Fibroblast of skin of abdomen (primary cell): ENCODE measurements around the gene LST1.
"Not testable (repeated sequence)": the region's sequence is repeated elsewhere in the genome, so short reads cannot be mapped to it uniquely, and the experiment has no call there.

Experiments used
- DNase-seq: peaks from one replicate; pipeline ENCODE4 v3.0.0-alpha.2; 2013

The LST1 gene

GRCh38 chr6:31581434-31582229, 4.4 kb upstream of the LST1 start:
- no peak for DNase-seq

- DNase-seq = no peak
Observed at GRCh38 chr6:31582230-31582643, 3.8 kb upstream of the LST1 start, which contains the start of gene LTB. Gene LTB (minus strand): TSS chr6:31582424. CDS start chr6:31582417, 7 bp downstream.

DNA sequence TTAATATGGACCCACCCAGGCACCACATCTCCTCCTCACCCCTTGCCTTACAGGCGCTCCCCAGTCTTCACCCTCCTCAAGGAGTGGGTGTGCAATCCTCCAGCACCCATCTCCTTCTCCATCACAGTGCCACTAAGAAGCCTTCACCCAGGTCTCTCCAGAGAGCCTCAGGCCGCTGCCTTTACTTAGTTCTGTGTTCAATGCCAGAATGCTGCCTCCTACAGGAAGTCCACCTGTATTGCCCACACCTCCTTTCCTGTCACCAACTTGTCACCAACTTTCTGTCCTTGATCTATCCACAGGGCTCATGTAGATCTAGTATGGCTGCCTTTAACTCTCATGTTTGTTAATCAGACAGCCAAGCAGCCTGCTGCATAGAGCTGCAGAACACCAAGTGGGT, 586 bp upstream of the LST1 start:
- DNase-seq = no peak

DNA sequence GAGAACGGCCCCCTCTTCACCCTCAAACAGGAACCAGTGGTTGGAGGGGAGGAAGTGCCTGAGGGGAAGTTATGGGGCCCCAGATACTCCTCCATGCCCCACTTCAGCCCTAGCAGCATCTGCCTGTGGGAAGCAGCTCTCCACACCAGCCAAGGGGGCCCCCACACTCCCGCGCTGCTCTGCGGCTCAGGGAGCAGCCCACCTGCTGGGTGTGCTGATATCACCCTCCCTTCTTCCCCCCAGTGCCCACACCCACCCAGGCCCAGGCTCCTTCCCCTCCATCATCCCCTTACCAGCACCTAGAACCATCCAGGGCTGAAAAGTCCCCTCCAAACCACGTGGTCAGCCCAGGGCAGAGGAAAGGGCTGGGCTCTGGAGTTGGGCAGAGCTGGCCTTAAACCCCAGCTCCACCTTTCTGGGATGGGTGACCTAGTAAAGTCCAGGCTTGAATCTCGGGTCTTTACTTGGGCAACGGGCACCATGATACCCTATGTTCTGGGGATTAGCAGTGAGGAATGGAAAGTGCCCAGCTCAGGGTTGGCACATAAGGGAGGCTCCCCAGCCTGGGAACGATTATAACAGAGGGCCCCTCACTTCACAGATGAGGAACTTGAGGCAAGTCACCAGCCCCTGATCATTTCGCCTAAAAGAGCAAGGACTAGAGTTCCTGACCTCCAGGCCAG, 663 bp downstream of the LST1 start:
- DNase-seq = no peak

DNA sequence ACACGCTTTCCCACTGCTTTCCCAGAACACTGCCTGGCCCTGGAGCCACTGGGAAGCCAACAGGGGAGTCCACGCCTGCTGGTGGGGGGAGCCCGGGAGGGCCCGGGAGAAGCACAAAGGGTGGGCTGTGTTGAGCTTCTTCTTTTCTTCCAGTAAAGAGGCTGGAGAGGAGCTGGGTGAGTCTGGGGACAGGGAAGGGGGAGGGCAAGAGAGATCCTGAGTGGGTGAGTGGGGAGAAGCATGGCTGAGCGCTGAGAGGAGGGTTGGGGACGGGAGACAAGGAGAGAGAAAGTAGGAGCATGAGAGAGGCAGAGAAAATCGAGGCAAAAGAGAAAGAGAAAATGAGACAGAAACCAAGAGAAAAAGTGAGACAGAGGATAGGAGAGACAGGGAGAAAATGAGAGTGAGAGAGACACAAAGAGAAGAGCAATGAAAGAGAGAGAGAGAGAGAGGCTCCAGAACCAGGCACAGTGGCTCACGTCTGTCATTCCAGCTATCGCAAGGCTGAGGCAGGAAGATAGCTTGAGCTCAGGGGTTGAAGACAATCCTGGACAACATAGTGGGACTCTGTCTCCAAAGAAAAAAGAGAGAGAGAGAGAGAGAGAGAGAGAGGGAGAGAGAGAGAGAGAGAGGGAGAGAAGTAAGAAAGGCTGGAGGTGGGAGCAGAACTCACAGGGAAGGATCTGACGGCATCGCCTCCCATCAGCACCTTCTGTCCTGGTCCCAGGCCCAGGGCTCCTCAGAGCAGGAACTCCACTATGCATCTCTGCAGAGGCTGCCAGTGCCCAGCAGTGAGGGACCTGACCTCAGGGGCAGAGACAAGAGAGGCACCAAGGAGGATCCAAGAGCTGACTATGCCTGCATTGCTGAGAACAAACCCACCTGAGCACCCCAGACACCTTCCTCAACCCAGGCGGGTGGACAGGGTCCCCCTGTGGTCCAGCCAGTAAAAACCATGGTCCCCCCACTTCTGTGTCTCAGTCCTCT, 2.0 kb downstream of the LST1 start:
- no peak for DNase-seq

DNA sequence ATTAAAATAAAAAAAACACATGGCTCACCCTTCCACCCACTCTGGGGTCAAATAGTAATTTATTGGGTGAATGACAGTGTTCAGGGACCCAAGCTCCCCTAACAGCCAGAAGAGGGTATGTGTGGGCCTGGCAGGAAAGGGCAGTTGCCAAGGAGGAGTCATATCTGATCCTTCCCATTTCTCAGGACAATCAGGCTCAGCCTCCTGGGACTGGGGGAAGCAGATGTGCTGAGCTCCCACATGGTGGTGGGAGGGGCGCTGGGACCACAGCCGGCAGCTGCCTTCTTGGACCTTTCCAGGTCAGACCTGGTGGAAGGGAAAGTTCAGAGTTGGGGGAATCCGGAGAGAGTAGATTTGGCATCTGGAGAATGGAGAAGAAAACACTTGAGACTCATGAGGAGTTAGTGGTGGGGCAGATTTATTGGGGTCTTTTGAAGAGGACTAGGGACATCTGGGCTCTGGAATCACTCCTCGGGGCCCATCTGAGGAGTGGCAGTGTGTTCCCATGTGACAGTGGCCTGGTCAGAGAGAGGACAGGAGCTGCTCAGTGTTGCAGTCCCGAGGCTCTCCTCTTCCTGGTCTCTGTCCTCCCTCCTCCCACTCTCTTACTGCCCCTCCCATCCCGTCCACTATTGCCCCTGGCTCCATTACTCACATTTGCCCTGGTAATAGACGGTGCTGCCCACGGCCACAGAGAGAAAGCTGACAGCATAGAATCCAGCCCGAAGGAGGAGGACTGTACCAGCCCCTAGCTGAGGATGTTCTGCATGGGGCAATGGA, 3.0 kb downstream of the LST1 start:
- no peak for DNase-seq

- not testable (repeated sequence) for DNase-seq
Observed at GRCh38 chr6:31590691-31591090, 4.6 kb downstream of the LST1 start.

DNA sequence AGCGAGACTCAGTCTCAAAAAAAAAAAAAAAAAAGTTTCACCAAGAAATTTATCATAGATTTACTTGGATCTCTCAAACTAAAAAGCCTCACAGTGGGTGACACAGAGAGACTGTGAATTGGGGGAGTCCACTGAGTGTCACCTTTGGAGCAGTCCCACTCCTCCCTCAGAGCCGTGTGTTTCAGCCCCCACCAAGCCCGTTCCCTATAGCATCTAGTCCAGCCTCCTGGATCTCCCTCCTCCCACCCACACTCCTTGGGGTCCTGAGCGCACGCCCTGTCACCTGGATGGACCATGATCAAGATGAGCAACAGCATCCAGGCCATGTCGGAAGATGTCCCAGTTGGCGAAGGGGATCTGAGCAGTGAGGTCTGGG, 6.3 kb downstream of the LST1 start:
- no peak for DNase-seq

GRCh38 chr6:31597006-31597405, 10.9 kb downstream of the LST1 start:
- DNase-seq = peak; percentile 28

DNA sequence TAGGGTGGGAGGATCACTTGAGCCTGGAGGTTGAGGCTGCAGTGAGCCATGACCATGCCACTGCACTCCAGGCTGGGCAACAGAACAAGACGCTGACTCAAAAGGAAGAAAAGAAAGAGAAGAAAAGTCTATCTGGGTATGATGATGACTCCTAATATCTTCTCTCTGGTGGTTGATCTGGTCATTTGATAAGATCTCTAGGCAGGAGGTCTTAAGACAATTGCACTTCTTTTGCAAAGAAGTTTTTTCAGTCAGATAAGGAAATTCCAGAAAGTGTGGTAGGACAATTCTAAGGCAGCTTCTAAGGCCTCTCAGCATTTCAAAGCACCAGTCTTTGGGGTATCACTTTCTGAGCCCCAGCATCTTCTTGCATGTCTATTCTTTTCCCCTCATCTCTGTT, 21.2 kb downstream of the LST1 start:
- DNase-seq = no peak

GRCh38 chr6:31609519-31610406, 23.7 kb downstream of the LST1 start:
- no peak for DNase-seq

GRCh38 chr6:31610968-31611367, 24.9 kb downstream of the LST1 start:
- peak; percentile 42 for DNase-seq

GRCh38 chr6:31614075-31614619, 28.1 kb downstream of the LST1 start:
- no peak for DNase-seq

- no peak for DNase-seq
Observed at GRCh38 chr6:31614684-31615578, 28.9 kb downstream of the LST1 start, which contains the start of gene AIF1. Gene AIF1 (plus strand): TSS chr6:31615234. CDS start chr6:31615330, 96 bp downstream.

DNA sequence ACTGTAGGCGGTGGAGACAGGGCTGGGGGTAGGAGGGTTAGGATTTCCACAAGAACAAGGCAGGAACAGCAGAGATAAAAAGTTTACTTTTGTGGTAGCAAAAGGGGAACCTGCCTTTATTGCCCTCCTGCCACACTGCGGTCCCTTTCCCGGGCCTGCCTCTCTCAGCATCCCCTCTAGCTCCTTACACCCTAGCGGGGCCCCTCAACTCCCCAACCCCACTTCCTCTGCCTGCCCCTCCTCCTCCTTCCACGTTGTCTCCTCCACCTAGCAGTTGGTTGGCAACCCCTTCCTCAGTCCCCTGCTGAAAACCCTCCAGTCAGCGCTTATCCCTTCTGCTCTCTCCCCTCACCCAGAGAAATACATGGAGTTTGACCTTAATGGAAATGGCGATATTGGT, 29.7 kb downstream of the LST1 start:
- no peak for DNase-seq

DNA sequence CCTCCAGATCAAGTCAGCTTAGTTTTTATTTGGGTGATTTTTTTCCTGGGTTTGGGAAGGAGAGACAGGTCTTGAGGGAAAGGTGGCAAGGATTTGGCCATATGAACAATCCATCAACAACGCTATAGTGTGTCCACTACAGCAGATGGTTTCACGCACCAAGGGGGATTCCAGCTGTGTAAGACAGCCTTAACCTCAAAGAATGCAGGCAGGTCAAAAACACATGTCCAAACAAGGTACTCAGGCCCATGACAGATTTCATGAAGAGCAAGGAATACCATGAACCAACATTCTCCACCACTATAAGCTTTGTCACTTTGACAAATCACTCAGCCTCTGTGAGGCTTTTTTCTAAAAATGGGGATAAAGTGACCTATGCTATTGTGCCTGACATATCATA, 30.9 kb downstream of the LST1 start:
- no peak for DNase-seq

- DNase-seq = peak; percentile 100
Observed at GRCh38 chr6:31619805-31620585, 33.9 kb downstream of the LST1 start.

DNA sequence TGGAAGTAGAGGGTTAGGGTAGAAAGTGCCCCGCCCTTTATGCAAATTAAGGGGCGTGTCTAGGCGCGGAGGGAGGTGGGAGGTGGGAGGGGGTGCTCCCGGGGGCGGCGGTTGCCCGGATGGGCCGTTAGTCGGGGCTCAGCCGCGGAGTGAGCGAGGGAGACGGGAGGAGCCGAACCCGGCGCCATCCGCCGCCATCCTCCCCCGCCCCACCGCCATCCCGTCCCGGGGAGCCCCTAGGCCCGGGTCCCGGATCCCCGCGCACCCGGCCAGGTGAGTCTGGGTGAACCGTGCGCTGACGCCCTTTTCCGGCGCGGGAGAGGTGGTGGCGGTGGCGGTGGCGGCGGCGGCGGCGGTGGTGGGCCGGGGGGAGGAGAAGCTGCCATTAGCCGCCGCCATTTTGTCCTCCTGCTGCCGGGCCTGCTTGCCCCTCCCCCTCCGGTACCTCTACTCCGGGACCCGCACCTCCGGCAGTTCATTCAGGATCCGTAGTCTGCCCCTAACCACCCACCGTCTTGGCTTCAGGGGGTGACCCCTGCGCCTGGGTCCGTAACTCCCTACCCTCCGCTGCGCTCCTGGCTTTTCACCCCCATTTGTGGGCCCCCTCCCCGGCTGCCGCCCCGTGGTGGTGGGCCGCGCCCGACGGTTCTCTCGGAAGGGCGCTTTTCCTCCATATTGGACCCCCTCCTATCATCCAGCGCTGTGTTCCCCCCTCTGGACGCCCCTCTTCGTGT, 34.7 kb downstream of the LST1 start, which contains the start of gene PRRC2A:
PRRC2A (plus strand) TSS at position 130 of the 734 bp plus-strand sequence. CDS start 2,075 bp downstream, outside the sequence.
- DNase-seq = no peak
